Activated CD4-positive, alpha-beta T cell treated with anti-CD3 and anti-CD28 coated beads, Interleukin-2, amount 50 U/mL, for 24 hours (primary cell): ENCODE data around the gene GCK.
A peak's percentile ranks its signal among the peaks of the same experiment; 100 is the strongest.
"Not testable (repeated sequence)": the region's sequence is repeated elsewhere in the genome, so short reads cannot be mapped to it uniquely, and the experiment has no call there.

Experiments
- DNase-seq, 2 donors: peaks; one replicate each; pipeline ENCODE4 v3.0.0-alpha.2; 2020; ENCODE audit warnings: low read depth in 1 of 2, low spot score in 1 of 2

Gene GCK

DNA sequence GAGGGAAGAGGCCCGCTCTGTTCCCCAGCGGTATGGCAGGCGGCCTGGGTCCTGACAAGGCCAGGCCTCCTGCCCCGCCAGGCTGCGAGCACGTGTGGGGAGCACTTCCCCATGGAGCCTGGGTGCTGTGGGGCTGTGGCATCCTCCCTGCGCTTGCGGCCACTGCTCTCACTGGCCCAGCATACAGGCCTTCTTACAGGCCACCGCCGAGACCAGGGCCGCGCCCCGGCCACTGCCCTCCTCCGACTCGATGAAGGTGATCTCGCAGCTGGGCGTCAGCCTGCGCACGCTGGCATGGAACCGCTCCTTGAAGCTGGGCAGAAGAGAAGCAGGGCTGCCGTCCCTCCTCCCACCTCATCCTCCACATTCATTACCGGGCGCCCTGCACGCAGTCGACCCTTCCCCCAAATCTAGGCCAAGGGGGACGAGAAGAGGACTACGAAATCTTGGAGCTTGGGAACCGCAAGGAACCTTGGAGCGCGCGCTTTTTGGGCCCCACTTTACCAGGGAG, 44.2 kb downstream of the GCK start:
- no peak for DNase-seq

DNA sequence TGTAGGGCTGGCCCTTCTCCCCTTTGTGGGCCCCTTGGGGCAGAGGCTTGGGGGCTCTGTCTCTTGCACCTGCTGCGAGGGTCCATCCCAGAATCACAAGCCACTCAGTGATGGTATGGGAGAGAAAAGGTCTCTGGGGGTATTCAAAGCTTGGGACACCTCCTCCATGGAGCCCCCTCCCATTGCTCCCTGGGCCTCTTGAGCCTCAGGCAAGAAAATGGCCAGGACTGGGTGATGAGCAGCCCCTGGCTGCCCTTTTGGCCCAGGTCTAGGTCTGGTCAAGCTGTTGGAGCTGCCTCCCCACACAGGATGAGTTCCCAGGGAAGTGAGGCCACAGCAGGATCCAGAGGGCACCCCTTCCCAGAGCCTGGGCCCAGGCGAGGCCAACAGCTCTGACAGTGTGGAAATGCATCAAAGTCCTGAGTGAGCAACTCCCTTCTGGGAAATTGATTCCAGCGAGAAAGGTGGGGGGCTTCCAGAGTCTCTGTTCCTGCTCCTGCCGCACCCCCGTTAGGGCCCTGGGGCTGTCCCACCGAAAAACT, 44.7 kb downstream of the GCK start:
- no peak for DNase-seq

GRCh38 chr7:44143646-44144250, 45.5 kb downstream of the GCK start:
- no peak for DNase-seq

- DNase-seq = no peak
Observed at GRCh38 chr7:44142028-44142427, 47.2 kb downstream of the GCK start.

DNA sequence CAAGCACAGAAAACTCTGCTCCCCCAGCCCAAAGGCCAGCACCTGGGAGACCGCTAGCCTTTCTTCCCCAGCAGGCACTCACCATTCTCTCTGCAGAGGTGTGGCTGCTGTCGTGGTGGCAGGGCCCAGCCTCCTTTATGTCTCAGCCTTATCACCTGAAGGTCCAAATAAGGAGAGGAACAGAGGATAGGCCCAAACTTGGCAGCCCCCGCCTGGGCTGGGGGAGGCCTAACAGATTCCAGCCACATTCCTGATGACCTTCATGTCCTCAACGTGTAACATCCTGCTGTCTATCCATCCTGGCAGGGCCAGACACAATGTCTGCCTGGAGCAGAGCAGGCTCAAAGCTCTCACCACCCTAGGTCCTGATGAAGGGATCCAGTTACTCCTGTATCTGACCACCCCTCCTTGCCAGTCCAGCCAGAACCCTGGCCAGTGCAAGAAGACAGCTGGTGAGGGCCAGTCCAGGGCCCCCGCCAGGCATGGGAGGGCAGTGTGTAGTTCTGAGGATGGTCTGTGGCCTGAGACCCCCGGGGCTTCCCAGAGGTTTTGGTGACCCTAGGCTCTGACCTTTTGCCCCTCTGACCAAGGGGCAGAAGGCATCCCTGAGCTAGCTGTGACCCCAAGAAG, 47.9 kb downstream of the GCK start, which contains the start of gene MYL7:
Gene MYL7, minus strand, starts transcription at position 112 of the 630 bp plus-strand sequence. Its CDS starts 27 bp downstream, at position 85.
- DNase-seq = no peak

DNA sequence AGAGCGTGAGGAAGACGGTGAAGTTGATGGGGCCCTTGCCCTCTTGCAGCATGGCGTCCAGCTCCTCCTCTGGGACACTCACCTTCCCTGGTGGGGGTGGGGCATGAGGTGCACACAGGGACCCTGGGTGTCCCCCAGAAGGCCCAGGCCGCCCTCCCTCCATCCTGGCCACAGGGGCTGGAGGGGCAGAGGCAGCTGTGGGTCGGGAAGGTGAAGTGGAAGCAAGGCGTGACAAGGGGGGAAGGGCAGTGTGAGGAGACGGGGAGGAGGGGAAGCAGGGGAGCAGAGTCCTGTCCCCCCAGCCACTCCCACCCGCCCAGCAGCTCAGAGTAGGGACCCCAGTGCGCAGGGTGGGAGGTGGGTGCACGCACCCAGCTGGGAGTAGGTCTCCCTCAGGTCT, 48.9 kb downstream of the GCK start:
- DNase-seq = no peak

GRCh38 chr7:44139311-44140010, 49.8 kb downstream of the GCK start:
- DNase-seq = no peak

GRCh38 chr7:44138698-44139097, 50.5 kb downstream of the GCK start:
- no peak for DNase-seq

DNA sequence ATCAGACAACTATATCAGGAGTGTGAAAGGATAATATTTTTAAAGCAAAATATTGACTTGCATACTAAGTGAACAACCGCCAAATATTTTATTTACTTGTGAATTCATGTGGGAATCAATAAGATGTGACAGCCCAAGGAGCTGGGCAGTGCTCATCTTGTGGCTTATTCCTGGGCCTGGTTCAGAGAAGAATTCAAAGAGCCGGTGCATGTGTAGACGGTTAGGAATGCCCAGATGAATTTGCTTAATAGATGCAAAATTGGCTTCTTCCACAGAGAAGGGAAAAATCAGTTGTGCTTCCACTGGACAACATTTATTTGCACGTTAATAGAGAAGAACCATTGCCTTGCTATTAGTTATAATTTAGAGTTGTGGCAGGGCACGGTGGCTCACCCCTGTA, 52.5 kb downstream of the GCK start:
- no peak for DNase-seq

DNA sequence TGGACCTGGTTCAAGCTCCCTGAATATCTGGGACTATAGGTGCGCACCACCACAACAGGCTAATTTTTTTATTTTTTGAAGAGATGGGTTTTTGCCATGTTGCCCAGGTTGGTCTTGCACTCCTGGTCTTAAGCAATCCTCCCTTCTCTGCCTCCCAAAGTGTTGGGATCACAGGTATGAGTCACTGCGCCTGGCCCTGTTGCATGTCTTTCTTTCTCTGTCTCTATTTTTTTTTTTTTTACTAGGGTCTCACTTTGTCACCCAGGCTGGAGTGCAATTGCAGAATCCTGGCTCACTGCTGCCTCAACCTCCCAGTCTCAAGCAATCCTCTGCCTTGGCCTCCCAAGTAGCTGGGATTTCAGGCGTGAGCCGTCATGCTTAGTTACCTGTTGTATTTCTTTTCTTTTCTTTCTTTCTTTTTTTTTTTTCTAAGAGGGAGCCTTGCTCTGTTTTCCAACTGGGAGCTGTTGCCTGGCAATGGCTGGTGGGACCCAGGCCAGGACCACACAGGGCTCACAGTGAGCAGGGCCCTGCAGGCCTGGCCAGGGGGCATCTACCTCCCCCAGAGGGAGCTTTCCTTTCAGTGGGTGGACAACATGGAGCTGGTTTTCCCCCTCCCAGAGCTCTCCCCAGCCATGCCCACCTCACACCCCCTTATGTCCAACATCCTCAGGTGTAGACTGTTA, 54.2 kb downstream of the GCK start:
- DNase-seq = no peak

DNA sequence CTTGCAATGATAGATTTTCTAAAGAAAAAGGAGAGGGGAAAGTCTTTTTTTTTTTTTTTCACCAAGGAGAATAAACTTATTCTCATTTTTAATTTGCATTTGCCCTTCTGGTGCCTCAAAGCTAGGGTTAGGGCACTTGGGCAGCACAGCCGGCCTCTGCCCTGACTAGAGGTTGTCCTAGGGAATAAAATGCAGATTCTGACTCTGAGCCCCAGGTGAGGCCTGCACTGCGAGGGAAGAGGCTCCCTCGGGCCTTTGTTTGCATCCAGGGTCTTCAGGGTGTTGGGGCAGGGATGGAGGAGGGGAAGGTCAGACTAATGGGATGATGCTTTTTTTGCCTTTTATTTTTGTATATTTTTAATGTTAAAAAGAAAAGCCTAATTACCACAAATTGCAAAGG, 55.9 kb downstream of the GCK start:
- no peak for DNase-seq

- no peak for DNase-seq
Observed at GRCh38 chr7:44132039-44132438, 57.2 kb downstream of the GCK start.

GRCh38 chr7:44131173-44132029, 57.8 kb downstream of the GCK start:
- no peak for DNase-seq

- DNase-seq = no peak
Observed at GRCh38 chr7:44128721-44129582, 60.3 kb downstream of the GCK start.

- no peak for DNase-seq
Observed at GRCh38 chr7:44127161-44127560, 62.1 kb downstream of the GCK start.

DNA sequence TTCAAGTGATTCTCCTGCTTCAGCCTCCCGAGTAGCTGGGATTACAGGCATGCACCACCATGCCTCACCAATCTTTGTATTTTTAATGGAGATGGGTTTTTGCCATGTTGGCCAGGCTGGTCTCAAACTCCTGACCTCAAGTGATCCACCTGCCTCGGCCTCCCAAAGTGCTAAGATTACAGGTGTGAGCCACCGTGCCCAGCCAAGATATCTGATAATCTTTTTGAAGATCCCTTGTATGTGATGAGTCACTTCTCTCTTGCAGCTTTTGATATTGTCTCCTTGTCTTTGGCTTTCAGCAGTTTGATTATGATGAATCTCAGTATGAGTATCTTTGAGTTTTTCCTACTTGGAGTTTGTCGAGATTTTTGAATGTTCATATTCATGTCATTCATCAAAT, 62.7 kb downstream of the GCK start:
- DNase-seq = not testable (repeated sequence)

DNA sequence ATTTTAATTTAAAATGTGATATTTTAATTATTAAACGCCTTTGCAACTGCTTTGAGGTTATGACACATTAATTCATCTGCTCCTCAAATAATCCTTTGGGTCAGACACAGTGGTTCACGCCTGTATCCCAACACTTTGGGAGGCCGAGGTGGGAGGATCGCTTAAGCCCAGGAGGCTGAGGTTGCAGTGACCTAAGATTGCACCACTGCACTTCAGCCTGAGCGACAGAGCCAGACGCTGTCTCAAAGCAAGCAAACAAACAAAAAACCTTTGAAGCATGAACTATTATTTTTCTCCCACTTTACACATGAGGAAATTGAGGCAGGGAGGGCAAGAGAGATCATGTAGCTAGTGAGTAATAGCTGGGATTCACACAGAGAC, 64.4 kb downstream of the GCK start:
- DNase-seq = no peak

DNA sequence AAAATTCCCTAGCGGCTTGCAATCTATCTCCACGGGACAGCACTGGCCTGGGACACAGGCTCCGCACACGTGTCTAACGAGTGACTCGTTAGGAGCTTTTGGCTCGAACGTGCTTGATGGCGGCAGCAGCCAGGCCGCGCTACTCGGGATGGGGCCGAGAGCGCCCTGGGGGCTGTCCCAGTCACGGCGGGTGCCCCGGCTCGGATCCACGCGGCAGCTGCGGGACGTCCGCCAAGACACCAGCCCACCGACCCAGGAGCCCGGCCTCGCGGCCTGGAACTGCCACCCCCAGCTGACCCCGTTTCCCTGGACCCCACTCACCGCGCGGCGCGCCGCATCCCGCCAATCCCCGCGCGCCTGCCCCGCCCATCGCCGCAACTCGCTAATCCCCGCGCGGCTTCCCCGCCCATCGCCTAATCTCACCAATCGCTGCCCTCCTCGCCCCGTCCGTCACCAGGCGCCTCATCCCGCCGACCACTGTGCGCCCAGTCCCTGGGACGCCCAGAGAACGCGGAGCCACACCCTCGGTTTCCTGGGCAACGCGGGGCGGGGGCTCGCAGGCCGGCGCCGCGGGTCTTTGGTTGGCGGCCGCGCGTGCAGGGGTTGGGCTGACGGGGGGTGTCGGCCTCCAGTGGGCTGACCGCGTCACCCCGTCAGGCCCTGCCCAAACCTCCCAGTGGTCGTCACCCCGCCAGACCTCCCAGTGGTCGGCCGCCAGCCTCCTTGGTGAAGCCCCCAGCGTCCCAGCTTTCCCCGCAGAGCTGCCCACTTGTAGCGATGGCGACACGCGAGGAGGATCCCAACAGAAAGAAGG, 65.8 kb downstream of the GCK start, which contains the start of gene POLD2:
Gene POLD2, minus strand, starts transcription at position 359 of the 814 bp plus-strand sequence. CDS start 1,495 bp downstream, outside the sequence.
- DNase-seq = peak; percentile 92 to 97

DNA sequence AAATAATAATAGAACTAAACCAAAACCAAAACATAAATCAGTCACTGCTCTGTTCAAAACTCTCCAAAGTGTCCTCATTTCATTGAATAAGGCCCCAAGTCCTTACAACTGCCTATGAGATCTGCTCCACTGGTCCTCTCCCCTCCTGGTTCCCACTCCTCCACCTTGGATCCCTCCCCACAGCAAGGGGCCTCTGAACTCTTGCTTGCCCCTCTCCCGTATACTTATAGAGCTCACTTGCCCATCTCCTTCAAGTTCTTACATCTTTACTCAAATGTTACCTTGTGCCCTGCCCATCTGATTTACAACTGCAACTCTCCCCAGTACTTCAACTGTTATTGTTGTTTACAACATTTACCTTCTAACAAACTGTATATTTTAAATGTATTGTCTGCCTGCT, 66.7 kb downstream of the GCK start:
- DNase-seq = no peak
